ENCODE results near the gene NFIB.

The NFIB gene

GRCh38 chr9:14238518-14238917, 75.4 kb downstream of the NFIB start:
- DNase-seq, result no peak

DNA sequence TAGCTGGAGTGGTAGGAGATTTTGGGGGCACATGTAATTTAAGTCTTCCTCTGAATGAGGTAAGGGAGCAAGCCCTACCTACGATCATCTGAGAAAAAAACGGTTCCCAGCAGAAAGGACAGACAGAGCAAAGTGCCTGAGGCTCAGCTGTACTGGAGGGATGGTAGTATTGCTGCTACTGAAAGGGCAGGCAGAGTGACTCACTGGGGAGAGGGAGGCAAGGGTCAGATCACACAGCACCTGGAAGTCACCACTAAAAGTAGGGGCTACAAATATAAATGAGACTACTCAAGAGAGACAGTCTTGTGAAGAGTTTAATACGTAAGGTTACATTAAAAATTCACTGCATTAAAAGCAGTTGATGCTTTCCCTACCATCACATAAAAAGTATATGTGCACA, 75.9 kb downstream of the NFIB start:
- DNase-seq, result no peak

- no peak for DNase-seq
Observed at GRCh38 chr9:14236591-14236990, 77.3 kb downstream of the NFIB start.

GRCh38 chr9:14232111-14232510, 81.8 kb downstream of the NFIB start:
- peak; percentile 66 for DNase-seq

- DNase-seq, result peak; percentile 34
Observed at GRCh38 chr9:14231196-14231990, 82.5 kb downstream of the NFIB start.

DNA sequence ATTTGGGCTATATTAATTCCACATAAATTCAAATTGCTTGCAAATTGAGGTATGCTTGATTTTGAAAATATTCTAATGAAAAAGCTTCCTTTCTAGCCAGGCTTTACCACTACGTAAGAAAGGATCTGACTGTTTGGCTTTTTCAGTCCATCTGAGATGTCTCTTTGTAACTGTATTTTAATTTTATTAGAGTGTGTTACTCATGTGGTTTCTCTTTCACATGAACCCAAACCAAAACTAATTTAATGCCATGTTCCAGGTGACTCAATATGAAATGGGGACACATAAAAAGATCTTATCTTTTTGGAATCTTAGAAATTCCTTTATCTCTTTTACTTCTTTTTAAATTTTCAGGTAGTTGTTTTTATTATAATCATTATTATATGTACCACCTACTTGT, 85.3 kb downstream of the NFIB start:
- no peak for DNase-seq

DNA sequence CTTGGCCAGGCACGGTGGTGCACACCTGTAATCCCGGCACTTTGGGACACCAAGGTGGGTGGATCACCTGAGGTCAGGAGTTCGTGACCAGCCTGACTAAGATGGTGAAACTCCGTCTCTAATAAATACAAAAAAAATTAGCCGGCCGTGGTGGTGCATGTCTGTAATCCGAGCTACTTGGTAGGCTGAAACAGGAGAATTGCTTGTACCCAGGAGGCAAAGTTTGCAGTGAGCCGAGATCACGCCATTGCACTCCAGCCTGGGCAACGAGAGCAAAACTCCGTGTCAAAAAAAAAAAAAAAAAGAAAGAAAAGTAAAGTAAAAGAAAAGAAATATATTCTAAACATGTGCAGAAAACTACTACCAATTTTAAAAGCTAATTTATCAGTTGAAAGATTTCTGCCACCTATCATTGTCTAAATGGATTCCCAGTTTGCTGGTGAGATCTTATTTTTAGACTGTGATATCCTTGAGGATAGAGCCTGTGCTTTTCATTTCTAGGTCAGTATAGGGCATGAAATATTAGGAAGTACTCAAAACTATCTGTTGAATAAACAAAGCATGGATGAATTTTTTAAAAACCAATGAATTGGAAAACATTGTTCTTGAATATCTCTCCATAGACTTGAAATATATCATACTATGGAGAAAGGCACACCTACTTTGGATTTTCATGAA, 86.9 kb downstream of the NFIB start:
- no peak for DNase-seq

DNA sequence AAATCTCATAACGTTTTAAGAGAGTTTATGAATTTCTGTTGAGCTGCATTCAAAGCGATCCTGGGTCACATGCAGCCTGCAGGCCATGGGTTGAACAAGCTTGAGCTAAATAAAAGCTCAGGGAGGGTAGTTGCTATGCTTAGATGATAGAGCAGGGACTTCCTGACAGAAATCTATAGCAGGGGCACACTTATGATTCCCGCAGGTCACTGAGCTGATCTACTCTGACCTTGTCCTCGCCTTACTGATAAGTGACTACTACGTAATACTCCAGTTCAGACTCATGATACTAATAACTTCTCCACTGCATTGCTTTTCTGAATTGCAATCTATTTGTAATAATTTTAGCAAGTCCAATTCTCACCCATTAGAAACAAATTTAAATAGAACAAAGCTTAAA, 90.9 kb downstream of the NFIB start:
- DNase-seq, result no peak

GRCh38 chr9:14222149-14222835, 91.6 kb downstream of the NFIB start:
- DNase-seq, result no peak

DNA sequence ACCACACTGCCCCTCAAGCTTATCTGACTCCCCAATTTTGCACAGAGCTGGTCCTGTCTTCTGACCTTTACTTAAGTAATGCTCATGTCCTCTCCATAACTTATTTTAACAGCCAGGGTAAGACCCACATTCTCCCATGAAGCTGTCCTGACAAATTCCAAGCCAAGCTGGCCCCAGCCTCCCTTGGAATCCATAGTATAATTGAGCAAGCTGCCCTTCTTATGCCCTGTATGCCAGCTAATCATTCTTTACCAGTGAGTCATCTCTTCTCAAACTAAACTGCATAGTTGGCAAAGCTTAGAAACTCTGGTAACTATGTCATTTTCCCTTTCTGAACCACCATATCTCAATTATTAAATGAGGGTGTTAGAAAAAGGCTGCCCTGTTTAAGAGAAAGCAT, 92.4 kb downstream of the NFIB start:
- no peak for DNase-seq

- no peak for DNase-seq
Observed at GRCh38 chr9:14221119-14221518, 92.8 kb downstream of the NFIB start.

GRCh38 chr9:14220256-14220655, 93.7 kb downstream of the NFIB start:
- no peak for DNase-seq

DNA sequence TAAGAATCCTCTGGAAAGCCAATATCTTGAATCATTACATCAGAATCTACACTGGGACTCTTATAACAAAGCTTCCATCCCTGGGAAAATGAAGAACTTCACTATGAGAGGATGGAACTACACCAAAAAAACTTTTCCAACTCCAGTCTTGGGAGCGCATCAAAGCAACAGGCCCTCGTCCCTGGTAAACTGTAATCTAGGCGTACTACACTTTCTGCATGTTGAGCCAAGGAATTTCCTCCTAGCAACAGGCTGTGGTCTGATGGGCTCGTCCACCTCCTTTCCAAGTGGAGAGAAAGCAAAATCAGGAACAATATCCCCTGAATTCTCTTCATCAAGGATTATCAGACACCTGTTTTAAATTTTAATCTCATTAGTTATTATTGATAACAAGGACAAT, 94.1 kb downstream of the NFIB start:
- DNase-seq, result no peak

DNA sequence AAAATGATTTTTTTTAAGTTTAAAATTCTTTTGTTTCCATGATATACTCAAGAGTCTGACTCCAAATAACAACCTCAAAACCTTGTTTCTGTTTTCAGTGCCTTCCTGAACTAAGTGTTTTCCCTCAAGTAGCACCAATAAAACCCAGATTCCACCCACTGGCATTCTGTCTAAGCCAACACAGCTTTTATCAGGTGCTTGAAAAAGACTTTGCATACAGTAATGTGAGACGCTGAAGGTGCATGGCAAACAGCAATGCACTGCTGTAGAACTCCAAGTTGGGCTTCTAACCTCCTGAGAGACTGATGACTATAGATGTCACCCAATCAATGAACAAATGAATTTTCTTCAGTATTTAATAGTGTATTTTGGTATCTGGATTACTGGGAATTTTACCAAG, 95.7 kb downstream of the NFIB start:
- DNase-seq, result no peak

- DNase-seq, result no peak
Observed at GRCh38 chr9:14216612-14217194, 97.2 kb downstream of the NFIB start.

DNA sequence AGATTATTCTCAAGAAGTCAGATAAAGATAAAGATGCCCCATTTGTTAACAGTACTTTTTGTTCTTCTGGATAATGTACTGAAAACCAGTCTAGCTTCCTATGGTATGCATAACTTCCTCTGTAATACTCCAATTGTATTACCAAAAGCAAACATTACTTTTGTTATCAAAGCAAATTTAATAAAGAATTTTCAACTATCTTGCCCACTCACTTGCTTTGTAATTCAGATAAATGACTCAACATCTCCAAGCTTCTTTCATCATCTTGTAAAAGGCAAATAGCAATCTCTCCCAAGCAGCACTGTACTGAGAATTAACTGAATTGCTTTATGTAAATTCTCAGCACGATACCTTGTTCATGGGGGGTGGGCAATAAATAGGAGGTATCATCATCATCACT, 98.3 kb downstream of the NFIB start:
- no peak for DNase-seq

DNA sequence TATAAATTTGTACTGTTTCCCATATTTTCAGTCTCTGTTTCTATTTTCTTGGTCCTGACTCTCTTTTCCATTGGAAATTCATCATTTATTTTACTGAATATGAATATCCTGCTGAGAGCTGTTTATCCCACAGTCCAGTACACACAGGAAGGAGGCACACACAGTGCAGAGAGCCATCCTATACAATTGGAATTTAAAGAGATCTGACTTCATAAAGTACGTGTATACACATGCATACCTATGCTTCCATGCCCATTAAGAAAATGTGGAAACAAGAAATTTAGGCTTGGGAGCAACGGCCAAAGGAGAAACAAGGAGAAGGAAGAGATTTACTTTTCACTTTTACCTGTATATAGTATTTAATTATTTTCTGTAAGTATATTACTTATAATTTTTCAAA, 99.2 kb downstream of the NFIB start:
- no peak for DNase-seq

DNA sequence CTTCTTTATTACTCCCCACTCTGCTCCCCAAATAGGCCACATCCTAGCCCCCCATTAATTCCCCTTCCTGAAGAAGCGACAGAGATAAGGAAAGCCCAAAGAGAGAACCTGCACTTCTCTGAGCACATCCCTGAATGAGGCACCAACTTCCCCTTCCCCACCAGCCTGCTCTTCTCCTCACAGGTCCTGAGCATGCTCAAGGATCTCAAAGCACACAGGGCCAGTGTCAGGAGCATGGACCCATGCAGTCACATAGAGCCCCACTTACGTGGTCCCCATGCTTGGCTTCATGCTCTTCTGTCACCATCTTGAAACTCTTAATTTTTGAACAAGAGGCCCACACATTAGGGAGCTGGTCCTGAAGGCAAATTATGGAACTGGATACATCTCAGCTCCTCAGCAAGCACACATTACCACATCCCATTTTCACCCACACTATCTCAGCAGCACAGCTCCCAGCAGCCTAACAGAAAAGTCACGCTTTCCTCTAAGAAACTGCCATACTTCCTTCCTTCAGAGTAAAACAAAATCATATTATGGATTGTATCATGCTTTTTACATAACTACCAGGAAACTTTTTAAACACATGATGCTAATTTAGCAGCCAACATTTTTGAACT, 99.8 kb downstream of the NFIB start:
- no peak for DNase-seq

DNA sequence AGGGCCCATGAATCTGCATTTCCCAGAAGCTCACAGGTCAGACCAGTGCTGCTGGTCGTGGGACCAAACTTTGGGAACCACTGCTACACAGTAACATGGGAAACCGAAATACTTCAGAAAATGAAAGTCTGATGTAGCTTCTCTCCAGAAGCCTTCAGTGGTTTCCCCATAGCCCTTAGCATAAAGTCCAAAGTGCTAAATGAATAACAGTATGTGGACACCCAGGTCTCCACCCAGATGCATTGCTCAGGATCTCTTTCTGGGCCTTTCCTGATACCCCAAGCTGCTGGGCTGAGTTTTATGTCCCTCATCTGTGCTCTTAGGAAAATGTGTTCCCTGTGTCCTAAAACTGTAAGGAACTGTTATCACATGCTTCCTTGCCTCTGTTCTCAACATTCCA, 100.4 kb downstream of the NFIB start:
- DNase-seq, result no peak

DNA sequence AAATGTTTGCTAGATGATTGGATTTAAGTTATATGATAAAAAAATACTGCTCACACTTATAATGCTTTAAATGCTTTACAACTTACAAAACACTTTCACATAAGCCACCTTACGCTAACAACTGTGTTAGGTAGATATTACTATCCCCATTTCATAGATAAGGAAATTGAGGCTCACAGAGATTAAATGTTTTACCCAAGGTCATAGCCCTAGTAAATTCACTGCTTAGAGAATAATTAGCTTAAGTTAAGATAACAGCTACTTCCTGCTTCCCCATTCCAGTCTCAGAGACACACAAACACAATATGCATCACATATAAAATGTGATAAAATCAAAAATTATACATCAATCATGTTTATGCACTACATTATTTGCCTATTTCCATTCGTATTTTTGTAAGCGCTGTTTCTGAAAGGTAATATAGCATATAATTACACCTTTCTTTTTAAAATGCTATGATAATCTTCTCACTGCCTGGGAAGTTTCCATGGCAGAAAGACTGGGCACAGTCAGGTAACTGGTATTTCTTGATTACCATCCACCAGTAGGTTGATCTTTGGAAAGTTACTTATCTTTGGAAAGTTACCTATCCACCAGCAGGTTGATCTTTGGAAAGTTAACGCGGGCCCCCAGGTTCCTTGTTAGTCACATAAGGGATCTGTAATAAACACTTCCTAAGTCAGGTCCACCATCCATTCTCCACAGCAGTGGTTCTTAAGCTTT, 101.1 kb downstream of the NFIB start:
- DNase-seq, result no peak

DNA sequence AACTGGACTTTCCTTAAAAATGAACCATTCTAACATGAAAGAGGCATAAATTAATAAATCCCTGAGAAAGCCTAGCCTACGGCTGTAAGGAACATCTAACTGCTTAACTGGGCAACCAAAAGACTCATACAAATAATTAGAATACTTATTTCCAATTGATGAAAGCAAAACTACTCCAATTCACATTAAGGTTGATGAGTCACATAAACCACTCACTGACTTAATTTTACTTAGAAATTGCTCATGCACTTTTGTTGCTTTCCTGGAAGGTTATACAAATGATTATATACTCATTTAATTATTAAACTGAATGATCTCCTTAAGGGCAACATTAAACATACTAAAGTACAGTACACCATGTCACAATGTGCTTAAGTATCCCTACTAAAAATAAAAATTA, 101.9 kb downstream of the NFIB start:
- DNase-seq, result no peak

DNA sequence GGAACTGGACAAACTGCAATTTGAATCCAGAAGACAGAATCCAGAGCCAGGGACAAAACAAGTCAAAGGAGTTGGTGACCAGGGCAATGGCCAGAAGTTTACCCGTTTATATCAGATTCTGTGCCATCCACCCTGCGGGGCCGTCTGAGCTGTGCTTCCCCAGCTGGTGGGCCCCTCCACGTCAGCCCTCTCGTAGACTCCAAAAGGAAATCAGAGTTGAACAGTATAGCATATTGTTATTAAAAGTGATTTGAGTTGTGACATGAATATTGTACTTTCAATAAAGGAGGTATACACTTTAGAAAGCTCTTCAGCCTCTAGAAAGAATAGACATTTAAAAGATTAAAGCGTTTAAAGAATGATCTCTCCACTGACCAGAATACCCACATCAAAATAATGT, 102.4 kb downstream of the NFIB start:
- DNase-seq, result no peak

DNA sequence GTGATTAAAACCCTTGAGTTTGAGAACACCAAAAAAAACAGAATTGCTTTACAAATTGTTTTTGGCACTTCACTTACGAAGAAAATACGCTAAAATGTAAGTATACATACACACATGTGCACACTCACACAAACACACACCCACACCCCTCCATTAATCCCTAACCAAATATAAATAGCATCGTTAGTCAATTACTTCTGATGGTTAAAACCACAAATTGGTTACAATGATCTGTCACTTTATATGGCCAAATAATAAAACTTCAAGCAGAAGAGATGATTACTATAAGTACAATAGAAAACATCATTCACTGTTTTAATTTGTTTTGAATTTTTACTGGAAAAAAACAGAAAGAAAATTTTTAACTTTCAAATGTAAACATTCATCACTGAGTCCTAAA, 103.5 kb downstream of the NFIB start:
- DNase-seq, result no peak

Measured in eye (tissue), 1 donor.